ENCODE results near the gene PKN3.

DNA sequence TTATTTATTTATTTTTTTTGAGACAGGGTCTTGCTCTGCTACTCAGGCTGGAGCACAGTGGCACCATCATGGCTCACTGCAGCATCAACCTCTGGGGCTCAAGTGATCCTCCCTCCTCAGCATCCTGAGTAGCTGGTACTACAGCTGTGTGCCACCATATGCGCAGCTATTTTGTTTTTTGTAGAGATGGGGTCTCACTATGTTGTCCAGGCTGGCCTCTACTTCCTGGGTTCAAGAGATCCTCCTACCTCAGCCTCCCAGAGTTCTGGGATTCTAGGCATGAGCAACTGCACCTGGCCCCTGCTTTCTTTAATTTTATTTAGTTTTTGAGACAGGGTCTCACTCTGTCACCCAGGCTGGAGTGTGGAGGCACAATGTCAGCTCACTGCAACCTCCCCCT lies 41.1 kb downstream of the PKN3 start:
- TF ChIP-seq, protein P1, sequence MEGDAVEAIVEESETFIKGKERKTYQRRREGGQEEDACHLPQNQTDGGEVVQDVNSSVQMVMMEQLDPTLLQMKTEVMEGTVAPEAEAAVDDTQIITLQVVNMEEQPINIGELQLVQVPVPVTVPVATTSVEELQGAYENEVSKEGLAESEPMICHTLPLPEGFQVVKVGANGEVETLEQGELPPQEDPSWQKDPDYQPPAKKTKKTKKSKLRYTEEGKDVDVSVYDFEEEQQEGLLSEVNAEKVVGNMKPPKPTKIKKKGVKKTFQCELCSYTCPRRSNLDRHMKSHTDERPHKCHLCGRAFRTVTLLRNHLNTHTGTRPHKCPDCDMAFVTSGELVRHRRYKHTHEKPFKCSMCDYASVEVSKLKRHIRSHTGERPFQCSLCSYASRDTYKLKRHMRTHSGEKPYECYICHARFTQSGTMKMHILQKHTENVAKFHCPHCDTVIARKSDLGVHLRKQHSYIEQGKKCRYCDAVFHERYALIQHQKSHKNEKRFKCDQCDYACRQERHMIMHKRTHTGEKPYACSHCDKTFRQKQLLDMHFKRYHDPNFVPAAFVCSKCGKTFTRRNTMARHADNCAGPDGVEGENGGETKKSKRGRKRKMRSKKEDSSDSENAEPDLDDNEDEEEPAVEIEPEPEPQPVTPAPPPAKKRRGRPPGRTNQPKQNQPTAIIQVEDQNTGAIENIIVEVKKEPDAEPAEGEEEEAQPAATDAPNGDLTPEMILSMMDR (IDR thresholded peaks at IDR 0.05): no peak
- TF ChIP-seq POLR2A (IDR thresholded peaks at IDR 0.05): no peak

All from lower leg skin (tissue), 3 donors.